H9 (cell line): ENCODE measurements around the gene DSCAM. TPM values are rescaled to one million over a fixed set of nuclear protein-coding genes. Genes with fewer than 3 reads are reported as not detected.

Experiments
- DNase-seq: peaks from one replicate; pipeline ENCODE4 v3.0.0-alpha.2; 2017
- H2AFZ ChIP-seq: one replicate; pipeline ENCODE4 v1.6.1; 2013; ENCODE audit warnings: mild to moderate bottlenecking, low read length, control low read depth, moderate library complexity
- H2AK5ac ChIP-seq: 2 replicates; pipeline ENCODE4 v1.6.1; 2013; ENCODE audit warnings: low read length, control low read depth, mixed read lengths; ENCODE audit not compliant: insufficient read length
- H2BK120ac ChIP-seq: one replicate; pipeline ENCODE4 v1.6.1; 2013; ENCODE audit warnings: low read depth, mild to moderate bottlenecking, low read length, control low read depth, inconsistent platforms; ENCODE audit not compliant: poor library complexity, severe bottlenecking
- H2BK12ac ChIP-seq: 2 replicates; pipeline ENCODE4 v1.6.1; 2013; ENCODE audit warnings: low read length, control low read depth, mixed read lengths, low read depth; ENCODE audit not compliant: insufficient read length
- H2BK15ac ChIP-seq: 2 replicates; pipeline ENCODE4 v1.6.1; 2013; ENCODE audit warnings: low read depth, low read length, control low read depth
- H2BK20ac ChIP-seq: one replicate; pipeline ENCODE4 v1.6.1; 2013; ENCODE audit warnings: low read depth, mild to moderate bottlenecking, low read length, control low read depth, inconsistent platforms; ENCODE audit not compliant: poor library complexity, severe bottlenecking
- H2BK5ac ChIP-seq: 2 replicates; pipeline ENCODE4 v1.6.1; 2013; ENCODE audit warnings: low read length, control low read depth, mixed read lengths; ENCODE audit not compliant: insufficient read length
- H3K14ac ChIP-seq: 2 replicates; pipeline ENCODE4 v1.6.1; 2013; ENCODE audit warnings: low read length, control low read depth; ENCODE audit not compliant: insufficient read depth
- H3K18ac ChIP-seq: 2 replicates; pipeline ENCODE4 v1.6.1; 2013; ENCODE audit warnings: low read depth, mild to moderate bottlenecking, mixed read lengths, low read length, control low read depth; ENCODE audit not compliant: insufficient read length
- H3K23ac ChIP-seq: 2 replicates; pipeline ENCODE4 v1.6.1; 2013; ENCODE audit warnings: low read length, control low read depth, mixed read lengths, low read depth; ENCODE audit not compliant: insufficient read length
- H3K23me2 ChIP-seq: 2 replicates; pipeline ENCODE4 v1.6.1; 2013; ENCODE audit warnings: low read depth, mild to moderate bottlenecking, mixed read lengths, low read length, control low read depth; ENCODE audit not compliant: insufficient read length, poor library complexity, severe bottlenecking
- H3K27ac ChIP-seq: 2 replicates; pipeline ENCODE4 v1.5.1; 2013; ENCODE audit warnings: low read length, control low read depth, mixed read lengths, low read depth; ENCODE audit not compliant: insufficient read length
- H3K27me3 ChIP-seq: 2 replicates; pipeline ENCODE4 v1.6.1; 2013; ENCODE audit warnings: low read length, control low read depth, inconsistent platforms; ENCODE audit not compliant: insufficient read depth
- H3K4ac ChIP-seq: 2 replicates; pipeline ENCODE4 v1.6.1; 2013; ENCODE audit warnings: low read depth, mild to moderate bottlenecking, control low read depth, inconsistent platforms, low read length, moderate library complexity
- H3K4me1 ChIP-seq: 2 replicates; pipeline ENCODE4 v1.6.1; 2013; ENCODE audit warnings: low read length, control low read depth, inconsistent platforms; ENCODE audit not compliant: insufficient read depth
- H3K4me2 ChIP-seq: 2 replicates; pipeline ENCODE4 v1.6.1; 2013; ENCODE audit warnings: low read length, control low read depth, mixed read lengths; ENCODE audit not compliant: insufficient read length, insufficient read depth
- H3K56ac ChIP-seq: 2 replicates; pipeline ENCODE4 v1.6.1; 2013; ENCODE audit warnings: low read depth, mild to moderate bottlenecking, mixed read lengths, low read length, control low read depth; ENCODE audit not compliant: insufficient read length
- H3K79me1 ChIP-seq: 2 replicates; pipeline ENCODE4 v1.6.1; 2013; ENCODE audit warnings: low read depth, mild to moderate bottlenecking, moderate library complexity, low read length, control low read depth, inconsistent platforms; ENCODE audit not compliant: insufficient read depth, poor library complexity, severe bottlenecking
- H3K79me2 ChIP-seq: 2 replicates; pipeline ENCODE4 v1.6.1; 2013; ENCODE audit warnings: low read length, control low read depth, inconsistent platforms; ENCODE audit not compliant: insufficient read depth
- H3K9ac ChIP-seq: 2 replicates; pipeline ENCODE4 v1.6.1; 2013; ENCODE audit warnings: low read length, control low read depth, mixed read lengths; ENCODE audit not compliant: insufficient read length; ENCODE audit errors: extremely low read depth
- H3K9me3 ChIP-seq: one replicate; pipeline ENCODE4 v1.6.1; 2013; ENCODE audit warnings: low read depth, low read length, inconsistent platforms; ENCODE audit not compliant: control insufficient read depth
- H3T11ph ChIP-seq: one replicate; pipeline ENCODE4 v1.6.1; 2013; ENCODE audit warnings: mild to moderate bottlenecking, low read length, control low read depth, inconsistent platforms
- H4K20me1 ChIP-seq: one replicate; pipeline ENCODE4 v1.6.1; 2013; ENCODE audit not compliant: control insufficient read depth, insufficient read length, insufficient read depth
- H4K5ac ChIP-seq: 2 replicates; pipeline ENCODE4 v1.6.1; 2013; ENCODE audit warnings: low read depth, mild to moderate bottlenecking, mixed read lengths, low read length, control low read depth; ENCODE audit not compliant: insufficient read length
- H4K8ac ChIP-seq: replicated peaks from 2 replicates; pipeline ENCODE4 v1.6.1; 2013; ENCODE audit warnings: low read length, control low read depth, mixed read lengths, low read depth; ENCODE audit not compliant: insufficient read length
- H4K91ac ChIP-seq: 2 replicates; pipeline ENCODE4 v1.6.1; 2013; ENCODE audit warnings: low read depth, mild to moderate bottlenecking, moderate library complexity, mixed read lengths, low read length, control low read depth; ENCODE audit not compliant: insufficient read length
- H3K27ac Mint-ChIP-seq, 3 experiments: 2 replicates in 2 of 3; 3 replicates in 1 of 3; pipeline ENCODE4 v1.8.0; 2020 to 2021; ENCODE audit warnings: mixed read lengths in 3 of 3, mild to moderate bottlenecking in 1 of 3, moderate library complexity in 1 of 3
- H3K27me3 Mint-ChIP-seq: 2 replicates; pipeline ENCODE4 v1.8.0; 2021; ENCODE audit warnings: low read depth, mild to moderate bottlenecking, moderate library complexity, mixed read lengths
- H3K36me3 Mint-ChIP-seq, 3 experiments: 2 replicates in 2 of 3; 3 replicates in 1 of 3; pipeline ENCODE4 v1.8.0; 2020 to 2021; ENCODE audit warnings: low read depth in 3 of 3, mixed read lengths in 3 of 3; ENCODE audit not compliant: insufficient read depth in 1 of 3
- H3K4me1 Mint-ChIP-seq, 2 experiments: 2 replicates each; pipeline ENCODE4 v1.8.0; 2020; ENCODE audit warnings: mixed read lengths in 2 of 2
- H3K4me3 Mint-ChIP-seq, 2 experiments: 2 replicates in 1 of 2; 3 replicates in 1 of 2; pipeline ENCODE4 v1.8.0; 2020 to 2021; ENCODE audit warnings: mild to moderate bottlenecking in 2 of 2, mixed read lengths in 2 of 2, moderate library complexity in 1 of 2
- H3K9me3 Mint-ChIP-seq, 2 experiments: 2 replicates in 1 of 2; 3 replicates in 1 of 2; pipeline ENCODE4 v1.8.0; 2020; ENCODE audit warnings: mild to moderate bottlenecking in 2 of 2, mixed read lengths in 2 of 2, moderate library complexity in 1 of 2
- WGBS: extraction: QIAGEN DNeasy Blood & Tissue Kit; methylation state at CpG from one replicate; pipeline ENCODE4 v1.1.7; 2013; ENCODE audit warnings: missing lambda C conversion rate, low lambda C conversion rate, mixed read lengths; ENCODE audit not compliant: insufficient read length; ENCODE audit errors: extremely low coverage; 5-methylcytosine and 5-hydroxymethylcytosine counted together
- total RNA-seq: library from RNA; stranded (reverse); gene quantifications from 2 replicates; pipeline ENCODE4 v1.2.1, GENCODE V29; 2021
- TF ChIP-seq, protein P1 (sequence below): fragments of 200-600 bp; sonication (generic); conservative IDR thresholded peaks from 3 replicates; pipeline ENCODE4 v1.8.0; 2021; ENCODE audit warnings: antibody characterized with exemption, mild to moderate bottlenecking

The DSCAM gene
- total RNA-seq, 1 experiment from 2014 or later, result 0.17 TPM

DNA sequence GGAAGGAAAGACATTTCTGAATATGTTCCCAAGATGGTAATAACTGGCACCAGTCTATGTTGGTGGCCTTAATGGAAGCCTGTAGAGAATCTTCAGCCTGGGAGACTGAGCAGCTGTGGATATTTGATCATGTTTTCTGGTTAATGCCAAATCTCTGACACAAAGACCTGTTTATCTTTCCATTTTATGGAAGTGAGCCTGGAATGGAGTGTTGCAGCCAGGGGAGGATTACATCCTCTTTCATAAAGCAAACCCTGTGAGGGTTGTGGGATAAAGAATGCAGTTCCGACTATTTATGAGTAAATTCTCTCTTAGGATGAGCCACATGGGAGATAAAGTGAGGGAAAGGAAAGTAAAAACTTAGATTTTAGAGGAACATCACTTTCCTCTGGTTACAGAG, 835.6 kb downstream of the DSCAM start:
- Histone ChIP-seq H3K14ac (no peak overlapping the region), H3K4me2 (no peak overlapping the region)
- WGBS, result no CpG with 5 or more reads among the region's 1 CpG

More for the DNA sequence above, 835.6 kb downstream of the DSCAM start:
- Histone ChIP-seq H2AK5ac (no peak overlapping the region), H3K79me1 (no peaks in the 10 kb centered on the region), H3K56ac (no peak overlapping the region), H3K9ac (no peak overlapping the region), H4K20me1 (no peaks in the 10 kb centered on the region), H3K27ac (no peak overlapping the region), H3K27me3 (no peaks in the 10 kb centered on the region), H4K8ac (no peak overlapping the region), H3K4me1 (no peaks in the 10 kb centered on the region), H3K23me2 (no peaks in the 10 kb centered on the region), H2BK15ac (no peak overlapping the region), H3K4ac (no peak overlapping the region), H4K91ac (no peak overlapping the region), H3K23ac (no peak overlapping the region), H3K9me3 (no peaks in the 10 kb centered on the region), H2BK120ac (no peak overlapping the region), H2AFZ (no peak overlapping the region), H3K18ac (no peak overlapping the region), H4K5ac (no peak overlapping the region), H2BK20ac (no peak overlapping the region), H3K79me2 (no peaks in the 10 kb centered on the region), H2BK12ac (no peak overlapping the region), H3T11ph (no peak overlapping the region), H2BK5ac (no peak overlapping the region)
- Mint-ChIP-seq H3K27ac (no peak overlapping the region), H3K4me3 (no peak overlapping the region), H3K4me1 (peaks cover 6% of the 10 kb centered on the region in 2 experiments; a peak in 2 of 4 replicates), H3K36me3 (no peaks in the 10 kb centered on the region), H3K27me3 (peaks cover 9% of the 10 kb centered on the region), H3K9me3 (peaks cover 3 to 5% of the 10 kb centered on the region in 2 experiments; a peak in 3 of 5 replicates)
- TF ChIP-seq, protein P1, sequence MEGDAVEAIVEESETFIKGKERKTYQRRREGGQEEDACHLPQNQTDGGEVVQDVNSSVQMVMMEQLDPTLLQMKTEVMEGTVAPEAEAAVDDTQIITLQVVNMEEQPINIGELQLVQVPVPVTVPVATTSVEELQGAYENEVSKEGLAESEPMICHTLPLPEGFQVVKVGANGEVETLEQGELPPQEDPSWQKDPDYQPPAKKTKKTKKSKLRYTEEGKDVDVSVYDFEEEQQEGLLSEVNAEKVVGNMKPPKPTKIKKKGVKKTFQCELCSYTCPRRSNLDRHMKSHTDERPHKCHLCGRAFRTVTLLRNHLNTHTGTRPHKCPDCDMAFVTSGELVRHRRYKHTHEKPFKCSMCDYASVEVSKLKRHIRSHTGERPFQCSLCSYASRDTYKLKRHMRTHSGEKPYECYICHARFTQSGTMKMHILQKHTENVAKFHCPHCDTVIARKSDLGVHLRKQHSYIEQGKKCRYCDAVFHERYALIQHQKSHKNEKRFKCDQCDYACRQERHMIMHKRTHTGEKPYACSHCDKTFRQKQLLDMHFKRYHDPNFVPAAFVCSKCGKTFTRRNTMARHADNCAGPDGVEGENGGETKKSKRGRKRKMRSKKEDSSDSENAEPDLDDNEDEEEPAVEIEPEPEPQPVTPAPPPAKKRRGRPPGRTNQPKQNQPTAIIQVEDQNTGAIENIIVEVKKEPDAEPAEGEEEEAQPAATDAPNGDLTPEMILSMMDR, result no peak
- DNase-seq, result no peak
